SK-N-MC (cell line): ENCODE data around the gene METTL16.

Source experiments
- EZH2 ChIP-seq: fragments of 200-600 bp; sonication (generic); IDR thresholded peaks from one replicate; pipeline ENCODE4 v1.6.1; 2017; ENCODE audit warnings: antibody characterized with exemption
- POLR2AphosphoS5 ChIP-seq: IDR thresholded peaks from 2 replicates; pipeline ENCODE4 v1.6.1; 2012; ENCODE audit warnings: mild to moderate bottlenecking, low read depth, low read length, borderline replicate concordance

GRCh38 chr17:2379489-2380225, 132.0 kb downstream of the METTL16 start:
- TF ChIP-seq POLR2AphosphoS5: no peak
- no peak for TF ChIP-seq EZH2
